ENCODE data around the gene NTM.
"Not testable (repeated sequence)": the region's sequence is repeated elsewhere in the genome, so short reads cannot be mapped to it uniquely, and the experiment has no call there.

Gene NTM

DNA sequence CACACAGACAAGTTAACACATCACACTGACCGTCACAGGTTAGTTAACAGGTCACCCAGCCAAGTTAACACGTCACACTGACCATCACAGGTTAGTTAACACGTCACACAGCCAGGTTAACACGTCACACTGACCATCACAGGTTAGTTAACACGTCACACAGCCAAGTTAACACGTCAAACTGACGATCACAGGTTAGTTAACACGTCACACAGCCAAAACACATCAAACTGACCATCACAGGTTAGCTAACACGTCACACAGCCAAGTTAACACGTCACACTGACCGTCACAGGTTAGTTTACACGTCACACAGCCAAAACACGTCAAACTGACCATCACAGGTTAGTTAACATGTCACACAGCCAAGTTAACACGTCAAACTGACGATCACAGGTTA lies 699.2 kb downstream of the NTM start:
- not testable (repeated sequence) for DNase-seq

DNA sequence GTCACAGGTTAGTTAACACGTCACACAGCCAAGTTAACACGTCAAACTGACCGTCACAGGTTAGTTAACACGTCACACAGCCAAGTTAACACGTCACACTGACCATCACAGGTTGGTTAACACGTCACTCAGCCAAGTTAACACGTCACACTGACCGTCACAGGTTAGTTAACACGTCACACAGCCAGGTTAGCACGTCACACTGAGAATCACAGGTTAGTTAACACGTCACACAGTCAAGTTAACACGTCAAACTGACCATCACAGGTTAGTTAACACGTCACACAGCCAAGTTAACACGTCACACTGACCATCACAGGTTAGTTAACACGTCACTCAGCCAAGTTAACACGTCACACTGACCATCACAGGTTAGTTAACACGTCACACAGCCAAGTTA lies 700.5 kb downstream of the NTM start:
- DNase-seq: not testable (repeated sequence)

- DNase-seq: no peak
These were observed 701.8 kb downstream of the NTM start for GRCh38 chr11:132072044-132072857.

GRCh38 chr11:132072858-132073211 lies 702.4 kb downstream of the NTM start:
- no peak for DNase-seq

DNA sequence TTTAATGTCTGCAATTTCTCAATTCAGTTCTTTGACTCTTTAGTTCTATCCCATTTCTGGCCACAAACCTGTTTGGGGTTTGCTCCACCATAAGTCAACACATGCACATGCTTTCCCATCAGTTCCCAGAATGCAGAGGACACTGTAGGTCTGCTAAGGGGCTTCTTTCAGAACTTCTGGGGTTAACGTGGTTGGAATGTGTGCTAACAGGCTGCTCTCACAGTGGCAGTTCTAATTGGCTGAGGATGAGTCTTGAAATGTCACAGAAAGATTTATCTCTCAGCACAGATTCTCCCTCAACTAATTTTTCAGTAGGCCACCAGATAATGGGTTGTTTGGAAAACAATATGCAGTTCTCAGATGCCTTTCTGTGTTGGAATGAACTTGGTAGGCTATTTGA lies 703.4 kb downstream of the NTM start:
- DNase-seq: no peak

- no peak for DNase-seq
These were observed 705.0 kb downstream of the NTM start for GRCh38 chr11:132075447-132075846.

DNA sequence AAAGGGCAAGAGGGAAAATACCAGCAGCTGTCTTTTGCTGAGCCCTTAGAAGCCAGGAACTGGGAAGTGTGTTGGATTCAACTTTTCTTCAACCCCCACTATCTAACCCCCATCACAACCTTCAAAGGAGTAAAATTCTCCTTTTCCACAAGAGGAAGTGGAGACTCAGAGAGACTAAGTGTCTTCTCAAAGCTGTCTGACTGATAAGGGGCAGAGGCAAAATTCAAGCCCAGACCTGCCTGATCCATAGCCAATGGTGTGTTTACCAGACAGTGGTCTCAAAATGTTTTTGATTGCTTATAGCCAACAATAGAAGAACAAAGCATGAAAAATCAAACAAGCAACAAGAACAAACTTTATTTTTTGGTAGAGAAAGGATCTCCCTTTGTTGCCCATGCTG lies 707.0 kb downstream of the NTM start:
- no peak for DNase-seq

DNA sequence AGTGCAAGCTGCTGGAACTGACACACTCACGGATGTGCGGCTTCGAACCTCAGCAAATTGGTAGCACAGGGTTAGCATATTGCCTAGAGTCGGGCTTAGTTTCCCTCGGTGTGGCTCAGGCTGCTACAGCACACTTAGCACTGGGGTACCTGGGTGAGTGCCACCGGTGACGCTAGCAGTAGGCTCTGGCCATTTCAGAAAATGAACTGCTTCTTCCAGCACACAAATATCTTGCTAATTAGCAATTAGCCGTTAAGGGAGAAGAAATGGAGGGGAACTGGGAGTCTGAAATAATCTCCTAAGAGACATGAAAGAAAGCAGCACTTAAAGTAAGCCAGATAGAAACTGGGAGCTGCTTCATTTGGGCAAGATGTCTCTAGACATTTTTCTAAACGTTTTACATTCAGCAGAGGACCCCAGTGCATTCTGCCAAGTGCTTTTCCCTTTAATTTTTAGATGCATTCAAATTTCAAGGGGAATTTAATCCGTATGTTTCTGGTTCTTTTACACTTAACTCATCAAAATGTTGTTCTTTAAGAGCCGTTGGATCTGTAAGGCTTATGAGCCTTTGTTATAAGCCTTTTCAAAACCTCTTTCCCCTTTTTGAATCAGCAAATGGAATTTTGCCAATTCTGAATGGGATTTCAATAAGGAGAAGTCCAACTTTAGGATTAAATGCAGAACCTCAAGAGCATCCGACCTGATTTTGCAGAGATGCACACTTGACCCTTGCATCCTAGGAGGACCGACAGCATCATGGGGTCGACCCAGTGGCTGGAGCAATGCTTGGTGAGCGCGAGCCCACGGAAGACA lies 708.1 kb downstream of the NTM start:
- no peak for DNase-seq

DNA sequence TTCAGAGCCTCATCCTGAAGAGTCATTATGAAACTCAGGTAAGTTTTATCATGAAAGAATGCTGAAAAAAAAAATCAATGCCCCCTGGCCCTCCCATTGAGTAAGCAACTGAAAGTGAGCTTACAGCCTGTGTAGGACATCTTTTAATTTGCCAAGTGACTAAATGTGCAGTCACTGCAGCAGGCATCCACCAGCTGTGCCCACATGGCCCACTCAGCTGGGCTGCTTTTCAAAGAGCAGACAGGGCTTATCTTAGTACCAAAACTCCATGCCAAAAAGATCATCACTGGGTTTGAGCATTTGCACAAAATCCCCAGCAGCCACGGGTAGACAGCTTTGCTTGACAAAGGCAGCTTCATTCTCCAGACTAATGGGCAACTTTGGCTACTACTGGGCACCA lies 709.7 kb downstream of the NTM start:
- peak; percentile 46 for DNase-seq

- DNase-seq: no peak
These were observed 712.2 kb downstream of the NTM start for GRCh38 chr11:132082566-132082965.

- no peak for DNase-seq
These were observed 714.0 kb downstream of the NTM start for GRCh38 chr11:132084433-132084832.

DNA sequence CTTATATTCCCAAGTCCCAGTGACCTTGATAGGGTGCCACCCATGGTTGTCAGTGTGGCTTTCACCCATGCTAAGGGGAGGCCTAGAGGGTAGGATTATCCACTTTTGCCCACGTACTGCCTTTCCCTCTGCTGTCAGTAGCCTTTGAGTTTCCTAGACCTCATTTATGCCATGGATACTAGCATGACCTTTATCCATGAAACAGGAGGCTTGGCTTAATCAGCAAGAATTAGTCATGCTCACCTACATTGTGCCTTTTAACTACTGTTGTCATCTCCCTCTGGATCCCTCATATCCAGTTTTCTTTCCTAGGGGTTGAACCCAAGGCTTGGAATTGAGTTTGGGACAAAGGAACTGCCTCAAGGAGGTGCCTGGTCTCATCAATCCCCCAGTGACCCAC lies 716.7 kb downstream of the NTM start:
- DNase-seq: no peak

- no peak for DNase-seq
These were observed 718.1 kb downstream of the NTM start for GRCh38 chr11:132088551-132088950.

DNA sequence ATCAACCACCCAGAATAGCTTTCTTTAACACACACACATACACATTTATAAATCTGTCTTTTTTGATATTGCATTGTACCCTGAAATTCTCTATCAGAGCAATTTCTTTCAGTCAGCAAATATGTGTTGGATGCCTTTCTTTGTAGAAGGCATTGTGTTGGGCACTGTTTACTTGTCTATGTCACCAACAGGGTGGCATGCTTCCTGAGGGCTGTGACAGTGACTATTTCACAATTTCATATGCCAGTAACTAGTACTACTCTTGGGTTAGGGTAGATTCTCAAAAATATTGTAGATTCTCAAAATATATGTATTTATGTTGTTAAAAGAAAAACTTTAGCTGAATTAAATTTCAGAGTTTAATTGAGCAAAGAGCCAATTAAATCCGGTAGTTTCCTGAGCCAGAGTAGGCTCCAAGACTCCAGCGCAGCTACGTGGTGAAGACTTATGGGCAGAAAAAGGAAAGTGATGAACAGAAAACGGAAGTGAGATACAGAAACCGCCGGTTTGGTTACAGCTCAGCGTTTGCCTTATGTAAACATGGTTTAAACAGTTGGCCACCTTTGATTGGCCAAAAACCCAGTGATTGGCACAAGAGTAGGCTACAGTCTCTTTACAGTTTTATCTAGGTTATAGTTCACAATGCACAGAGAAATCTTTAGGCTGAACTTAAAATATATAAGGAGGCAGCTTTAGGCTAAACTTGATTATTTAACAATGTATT lies 723.3 kb downstream of the NTM start:
- no peak for DNase-seq

DNA sequence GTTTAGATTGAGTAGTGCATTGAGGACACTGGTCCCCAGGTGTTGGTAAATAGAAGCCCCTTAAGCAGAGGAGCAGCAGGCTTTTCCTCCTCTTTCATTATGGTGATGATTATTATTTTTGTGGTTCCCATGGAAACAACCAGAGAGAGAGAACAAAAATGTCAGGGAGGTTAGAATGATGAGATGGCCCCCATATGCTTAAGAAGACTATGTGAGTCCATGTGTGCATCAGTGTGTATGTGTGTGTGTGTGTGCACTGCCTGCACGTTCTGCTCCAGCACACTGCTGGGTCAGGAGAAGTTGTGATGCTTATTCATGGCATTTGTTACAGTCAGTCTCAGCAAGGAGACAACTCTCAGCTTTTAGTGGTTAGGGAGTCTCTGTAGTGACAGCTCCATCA lies 724.2 kb downstream of the NTM start:
- DNase-seq: no peak

GRCh38 chr11:132095230-132096131 lies 725.1 kb downstream of the NTM start:
- DNase-seq: no peak

DNA sequence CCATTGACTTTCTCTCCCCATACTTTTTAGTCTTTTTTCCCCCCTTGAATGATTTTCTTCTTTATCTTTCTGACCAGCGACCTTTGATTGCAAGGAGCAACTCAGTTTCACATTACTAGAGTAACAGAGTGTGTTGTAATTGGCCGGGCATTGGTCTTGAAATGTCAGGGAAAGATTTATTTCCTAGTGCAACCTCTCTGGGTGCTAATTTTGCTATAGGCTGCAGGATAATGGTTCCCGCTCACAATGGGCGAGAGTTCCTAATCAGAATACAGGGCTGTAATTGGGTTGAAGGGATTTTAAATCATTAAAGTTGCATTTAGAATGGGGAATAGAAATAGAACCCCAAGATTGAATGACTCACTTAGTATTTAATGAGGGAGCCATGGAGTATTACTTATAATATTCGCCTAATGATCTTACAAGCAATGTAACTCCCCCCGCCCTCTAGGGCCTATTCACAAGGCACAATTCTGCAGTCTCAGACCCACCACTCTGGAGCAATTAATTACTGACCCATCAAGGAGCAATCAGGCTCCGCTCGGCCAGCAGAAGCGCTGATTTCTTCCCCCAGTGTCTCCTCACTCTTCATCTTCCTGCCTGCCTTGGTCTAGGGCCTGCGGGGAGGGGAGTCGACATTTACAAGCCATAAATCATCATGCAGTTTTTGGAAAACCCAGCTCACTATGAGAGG lies 725.9 kb downstream of the NTM start:
- no peak for DNase-seq

DNA sequence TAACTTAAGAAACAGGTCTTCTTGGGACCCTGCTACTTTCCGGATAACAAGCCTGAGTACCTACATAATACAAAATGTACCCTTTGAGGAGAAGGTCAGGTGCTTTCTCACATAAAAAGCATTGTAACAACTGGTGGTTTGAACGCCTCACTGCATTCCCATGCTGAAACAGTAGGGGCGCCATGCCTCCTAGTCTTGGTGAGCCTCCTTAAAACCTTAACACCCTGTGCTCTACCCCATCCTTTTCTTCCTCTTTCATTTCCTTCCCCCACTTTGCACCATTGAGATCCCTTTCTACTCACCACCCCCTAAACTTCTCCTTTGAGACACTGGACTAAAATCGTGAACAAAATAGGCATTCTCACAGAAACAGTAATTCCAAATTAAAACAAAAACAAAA lies 729.3 kb downstream of the NTM start:
- no peak for DNase-seq

DNA sequence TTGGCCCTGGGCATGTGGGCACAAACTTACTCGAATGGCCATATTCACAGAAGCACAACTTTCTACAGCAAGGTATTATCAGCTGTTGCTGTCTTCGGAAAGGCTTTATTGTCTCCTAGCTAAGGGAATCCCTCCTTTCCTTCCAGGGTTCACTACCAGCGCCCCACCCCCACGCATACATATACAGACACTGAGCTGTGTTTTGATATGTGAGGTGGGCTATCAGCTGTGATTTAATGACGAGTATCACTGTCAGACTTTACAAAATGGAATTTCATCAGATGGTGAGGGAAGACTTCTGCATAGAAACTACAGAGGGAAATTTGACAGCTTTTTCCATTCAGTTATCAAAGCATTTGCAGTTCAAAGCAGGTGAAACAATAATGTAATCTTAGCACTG lies 730.2 kb downstream of the NTM start:
- DNase-seq: no peak

DNA sequence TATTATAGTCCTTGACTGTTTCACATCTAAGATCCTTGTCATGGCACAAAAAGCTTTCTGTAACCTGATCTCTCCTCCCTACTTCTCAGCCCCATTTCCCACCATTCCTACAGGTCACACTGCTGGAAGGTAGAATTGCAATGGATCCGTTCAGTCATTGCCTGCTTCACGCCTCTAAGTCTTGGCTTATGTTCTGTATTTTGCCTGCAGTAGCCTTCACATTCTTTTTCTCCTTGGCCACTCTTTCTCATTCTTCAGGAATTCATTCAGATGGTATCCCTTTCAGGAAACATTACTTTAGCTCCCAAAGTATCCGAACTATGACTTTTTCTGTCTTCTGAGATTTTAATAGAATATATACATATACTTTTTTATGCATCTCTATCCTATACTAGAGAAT lies 731.5 kb downstream of the NTM start:
- no peak for DNase-seq

DNA sequence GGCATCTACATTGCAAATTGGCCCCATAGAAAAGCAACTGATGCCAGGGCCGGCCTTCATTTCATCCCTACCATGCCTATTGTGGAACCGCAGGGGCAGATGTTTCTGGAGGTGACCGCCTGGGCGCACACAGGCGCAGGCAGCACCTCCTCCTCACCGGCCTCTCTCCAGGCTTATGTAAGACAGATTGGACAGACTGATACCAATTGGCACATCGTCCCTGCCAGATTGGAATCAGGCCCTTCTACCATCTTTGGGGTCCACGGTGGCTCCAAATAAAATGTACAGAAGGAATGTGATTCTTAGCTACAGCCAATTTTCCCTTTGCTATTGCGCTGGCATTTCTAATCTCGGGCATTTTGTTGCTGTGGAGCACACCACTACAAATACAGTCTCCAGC lies 732.6 kb downstream of the NTM start:
- no peak for DNase-seq
